HepG2 (cell line): ENCODE data around the gene UBE2I.

Source experiments
- CTCF ChIP-seq: sonication (generic); formaldehyde crosslinking; IDR thresholded peaks from 2 replicates; pipeline ENCODE4 v1.5.0; 2020; ENCODE audit warnings: mild to moderate bottlenecking, missing genetic modification reagents, moderate library complexity
- MEIS2 ChIP-seq: sonication (generic); formaldehyde crosslinking; IDR thresholded peaks from 2 replicates; pipeline ENCODE4 v1.9.0; 2021; ENCODE audit warnings: mild to moderate bottlenecking, missing genetic modification reagents
- NCOA5 ChIP-seq: sonication (generic); formaldehyde crosslinking; IDR thresholded peaks from 2 replicates; pipeline ENCODE4 v1.4.0; 2020; ENCODE audit warnings: missing genetic modification reagents
- TF ChIP-seq, protein P1 (sequence below): sonication (generic); formaldehyde crosslinking; IDR thresholded peaks from 2 replicates; pipeline ENCODE4 v1.9.0; 2021; ENCODE audit warnings: missing genetic modification reagents, mild to moderate bottlenecking, borderline replicate concordance
- TF ChIP-seq, protein P2 (sequence below): sonication (generic); formaldehyde crosslinking; IDR thresholded peaks from 2 replicates; pipeline ENCODE4 v1.4.0; 2020; ENCODE audit warnings: mild to moderate bottlenecking, missing genetic modification reagents

DNA sequence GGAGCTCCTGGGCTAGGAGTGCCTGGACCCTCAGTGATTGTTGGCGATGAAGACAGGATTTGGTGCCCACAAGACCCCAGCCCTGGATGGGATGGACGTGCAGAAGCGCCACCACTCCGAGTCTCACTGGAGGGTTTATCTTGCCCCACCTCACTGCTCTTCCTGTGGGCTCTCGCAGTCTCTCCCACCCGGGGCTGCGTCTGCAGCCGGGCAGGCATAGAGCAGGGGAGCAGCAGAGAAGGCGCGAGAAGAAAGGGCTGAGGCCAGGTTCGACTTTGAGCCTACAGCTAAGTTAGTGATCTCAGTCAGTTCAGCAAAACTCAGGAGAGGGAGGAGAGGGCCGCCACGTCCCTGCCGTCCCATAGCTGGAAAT lies 6.6 kb downstream of the UBE2I start:
- TF ChIP-seq, protein P1, sequence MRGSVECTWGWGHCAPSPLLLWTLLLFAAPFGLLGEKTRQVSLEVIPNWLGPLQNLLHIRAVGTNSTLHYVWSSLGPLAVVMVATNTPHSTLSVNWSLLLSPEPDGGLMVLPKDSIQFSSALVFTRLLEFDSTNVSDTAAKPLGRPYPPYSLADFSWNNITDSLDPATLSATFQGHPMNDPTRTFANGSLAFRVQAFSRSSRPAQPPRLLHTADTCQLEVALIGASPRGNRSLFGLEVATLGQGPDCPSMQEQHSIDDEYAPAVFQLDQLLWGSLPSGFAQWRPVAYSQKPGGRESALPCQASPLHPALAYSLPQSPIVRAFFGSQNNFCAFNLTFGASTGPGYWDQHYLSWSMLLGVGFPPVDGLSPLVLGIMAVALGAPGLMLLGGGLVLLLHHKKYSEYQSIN (CRISPR knock-in tag) = no peak
- TF ChIP-seq CTCF (no peak), MEIS2 (no peak), NCOA5 (CRISPR knock-in tag) (no peak)
- TF ChIP-seq, protein P2, sequence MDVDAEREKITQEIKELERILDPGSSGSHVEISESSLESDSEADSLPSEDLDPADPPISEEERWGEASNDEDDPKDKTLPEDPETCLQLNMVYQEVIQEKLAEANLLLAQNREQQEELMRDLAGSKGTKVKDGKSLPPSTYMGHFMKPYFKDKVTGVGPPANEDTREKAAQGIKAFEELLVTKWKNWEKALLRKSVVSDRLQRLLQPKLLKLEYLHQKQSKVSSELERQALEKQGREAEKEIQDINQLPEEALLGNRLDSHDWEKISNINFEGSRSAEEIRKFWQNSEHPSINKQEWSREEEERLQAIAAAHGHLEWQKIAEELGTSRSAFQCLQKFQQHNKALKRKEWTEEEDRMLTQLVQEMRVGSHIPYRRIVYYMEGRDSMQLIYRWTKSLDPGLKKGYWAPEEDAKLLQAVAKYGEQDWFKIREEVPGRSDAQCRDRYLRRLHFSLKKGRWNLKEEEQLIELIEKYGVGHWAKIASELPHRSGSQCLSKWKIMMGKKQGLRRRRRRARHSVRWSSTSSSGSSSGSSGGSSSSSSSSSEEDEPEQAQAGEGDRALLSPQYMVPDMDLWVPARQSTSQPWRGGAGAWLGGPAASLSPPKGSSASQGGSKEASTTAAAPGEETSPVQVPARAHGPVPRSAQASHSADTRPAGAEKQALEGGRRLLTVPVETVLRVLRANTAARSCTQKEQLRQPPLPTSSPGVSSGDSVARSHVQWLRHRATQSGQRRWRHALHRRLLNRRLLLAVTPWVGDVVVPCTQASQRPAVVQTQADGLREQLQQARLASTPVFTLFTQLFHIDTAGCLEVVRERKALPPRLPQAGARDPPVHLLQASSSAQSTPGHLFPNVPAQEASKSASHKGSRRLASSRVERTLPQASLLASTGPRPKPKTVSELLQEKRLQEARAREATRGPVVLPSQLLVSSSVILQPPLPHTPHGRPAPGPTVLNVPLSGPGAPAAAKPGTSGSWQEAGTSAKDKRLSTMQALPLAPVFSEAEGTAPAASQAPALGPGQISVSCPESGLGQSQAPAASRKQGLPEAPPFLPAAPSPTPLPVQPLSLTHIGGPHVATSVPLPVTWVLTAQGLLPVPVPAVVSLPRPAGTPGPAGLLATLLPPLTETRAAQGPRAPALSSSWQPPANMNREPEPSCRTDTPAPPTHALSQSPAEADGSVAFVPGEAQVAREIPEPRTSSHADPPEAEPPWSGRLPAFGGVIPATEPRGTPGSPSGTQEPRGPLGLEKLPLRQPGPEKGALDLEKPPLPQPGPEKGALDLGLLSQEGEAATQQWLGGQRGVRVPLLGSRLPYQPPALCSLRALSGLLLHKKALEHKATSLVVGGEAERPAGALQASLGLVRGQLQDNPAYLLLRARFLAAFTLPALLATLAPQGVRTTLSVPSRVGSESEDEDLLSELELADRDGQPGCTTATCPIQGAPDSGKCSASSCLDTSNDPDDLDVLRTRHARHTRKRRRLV (CRISPR knock-in tag) = no peak
